Measurements from ENCODE around the gene ATP6V0B. TPM values are rescaled to one million over a fixed set of nuclear protein-coding genes. Genes with fewer than 3 reads are reported as not detected.

The ATP6V0B gene
- total RNA-seq, 4 donors from 2014 or later, result 135 to 180 (median 169) TPM

DNA sequence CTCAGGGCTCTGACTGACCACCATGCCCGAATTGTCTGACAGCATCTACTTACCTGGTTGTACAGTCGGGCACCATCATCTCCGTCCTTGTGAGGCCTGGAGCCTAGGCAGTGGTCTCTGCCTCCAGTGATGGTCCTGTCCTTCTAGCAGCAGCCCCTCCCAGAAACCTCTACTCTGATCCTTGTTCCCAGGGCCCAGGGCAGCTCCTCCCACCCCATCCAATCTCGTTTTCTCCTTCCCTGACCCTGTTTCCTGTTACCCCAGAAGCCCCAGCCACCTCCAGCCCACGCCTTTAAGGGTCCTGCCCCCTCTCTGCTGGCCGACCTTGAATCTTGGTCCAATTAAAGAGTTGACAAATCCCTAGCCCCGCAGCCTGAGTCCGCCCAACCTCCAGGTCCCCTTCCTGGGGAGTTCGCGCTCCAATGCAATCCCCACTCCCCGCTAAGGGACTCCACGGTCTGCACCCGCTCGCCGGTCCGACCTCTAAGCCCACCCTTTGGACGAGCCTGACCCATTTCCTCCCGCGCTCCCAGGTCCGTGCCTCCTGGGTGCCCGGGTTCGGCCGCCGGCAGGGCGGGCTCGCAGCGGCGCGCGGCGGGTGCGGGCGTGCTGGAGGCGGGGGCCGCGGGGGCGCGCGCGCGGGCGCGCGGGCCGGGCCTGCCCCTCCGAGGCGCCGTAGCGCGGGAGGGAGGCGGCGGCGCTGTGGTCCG is 3.9 kb downstream of the ATP6V0B start, which contains the start of gene B4GALT2:
B4GALT2 (plus strand) TSS at position 660 of the 710 bp plus-strand sequence. CDS start 1,951 bp downstream, outside the sequence.
- DNase-seq (ENCODE audit: low spot score in 2 of 2), result no peak

DNA sequence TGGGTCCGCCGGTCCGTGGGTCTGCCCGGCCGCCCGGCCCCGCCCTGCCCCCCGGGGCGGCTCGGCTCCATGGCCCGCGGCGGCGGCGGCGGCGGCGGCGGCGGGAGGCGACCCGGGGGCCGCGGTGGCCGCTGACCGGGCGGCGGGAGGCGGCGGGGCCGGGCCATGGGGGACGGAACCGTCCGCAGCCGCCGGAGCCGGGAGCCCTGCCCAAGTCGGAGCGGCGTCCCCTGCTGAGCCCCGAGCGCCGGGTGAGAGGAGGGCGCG is 4.4 kb downstream of the ATP6V0B start:
- 0% methylated on average over 4 to 6 of the region's 45 CpGs for WGBS, 2 donors
- intact Hi-C loops (cut with DNase I; ENCODE audit: low total_unique reads), result no loop called here
- no peak for TF ChIP-seq POLR2A (IDR thresholded peaks at IDR 0.05)
- TF ChIP-seq, protein P1, sequence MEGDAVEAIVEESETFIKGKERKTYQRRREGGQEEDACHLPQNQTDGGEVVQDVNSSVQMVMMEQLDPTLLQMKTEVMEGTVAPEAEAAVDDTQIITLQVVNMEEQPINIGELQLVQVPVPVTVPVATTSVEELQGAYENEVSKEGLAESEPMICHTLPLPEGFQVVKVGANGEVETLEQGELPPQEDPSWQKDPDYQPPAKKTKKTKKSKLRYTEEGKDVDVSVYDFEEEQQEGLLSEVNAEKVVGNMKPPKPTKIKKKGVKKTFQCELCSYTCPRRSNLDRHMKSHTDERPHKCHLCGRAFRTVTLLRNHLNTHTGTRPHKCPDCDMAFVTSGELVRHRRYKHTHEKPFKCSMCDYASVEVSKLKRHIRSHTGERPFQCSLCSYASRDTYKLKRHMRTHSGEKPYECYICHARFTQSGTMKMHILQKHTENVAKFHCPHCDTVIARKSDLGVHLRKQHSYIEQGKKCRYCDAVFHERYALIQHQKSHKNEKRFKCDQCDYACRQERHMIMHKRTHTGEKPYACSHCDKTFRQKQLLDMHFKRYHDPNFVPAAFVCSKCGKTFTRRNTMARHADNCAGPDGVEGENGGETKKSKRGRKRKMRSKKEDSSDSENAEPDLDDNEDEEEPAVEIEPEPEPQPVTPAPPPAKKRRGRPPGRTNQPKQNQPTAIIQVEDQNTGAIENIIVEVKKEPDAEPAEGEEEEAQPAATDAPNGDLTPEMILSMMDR (IDR thresholded peaks at IDR 0.05), result no peak

More for the DNA sequence above, 3.9 kb downstream of the ATP6V0B start, which contains the start of gene B4GALT2:
- H3K4me3 ChIP-seq (ENCODE audit: low read depth, poor library complexity, severe bottlenecking), result peak within 1 kb of the TSS; percentile 46
- WGBS, 2 donors, result 6 to 9% methylated on average over 41 to 44 of the region's 54 CpGs
- no peak for TF ChIP-seq POLR2A (IDR thresholded peaks at IDR 0.05)
- TF ChIP-seq, protein P1 (IDR thresholded peaks at IDR 0.05), result no peak
- intact Hi-C loops (cut with DNase I; ENCODE audit: low total_unique reads), result no loop called here

DNA sequence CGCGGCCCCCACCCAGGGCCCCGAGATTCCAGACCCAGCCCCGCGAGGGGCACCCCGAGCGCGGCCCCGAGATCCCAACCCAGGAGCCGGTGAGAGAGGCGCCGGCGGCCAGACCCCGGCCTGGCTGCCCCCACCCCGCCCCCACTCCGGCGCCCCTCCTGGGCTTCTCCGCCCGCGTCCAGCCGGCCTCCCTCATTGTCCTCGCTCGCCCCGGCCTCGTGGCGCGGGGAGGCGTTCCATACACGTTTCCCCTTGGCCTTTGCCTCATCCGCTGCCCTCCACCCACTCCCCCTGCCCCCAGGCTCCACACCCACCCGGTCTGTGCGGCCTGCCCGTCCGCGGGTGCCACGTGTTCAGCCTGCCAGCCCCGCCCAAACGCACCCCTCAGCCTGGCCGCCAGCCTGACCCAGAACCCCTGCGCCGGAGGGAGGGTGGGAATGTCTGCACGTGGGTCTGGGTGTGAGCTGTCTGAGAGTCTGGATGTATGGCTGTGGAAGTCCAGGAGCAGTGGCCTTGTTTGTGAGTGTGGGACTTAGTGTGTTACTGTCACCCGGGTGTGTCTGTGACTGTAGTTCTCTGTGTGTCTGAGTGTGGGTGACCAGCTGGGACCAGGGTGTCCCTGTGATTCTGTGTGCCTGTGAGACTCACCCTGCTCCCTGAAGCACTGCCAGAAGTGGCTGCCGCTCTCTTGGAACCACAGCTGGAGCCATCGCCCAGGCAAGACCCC is 4.9 kb downstream of the ATP6V0B start:
- intact Hi-C loops (cut with DNase I; ENCODE audit: low total_unique reads), result no loop called here
- H3K4me3 ChIP-seq (ENCODE audit: low read depth, poor library complexity, severe bottlenecking), result peak overlapping the region; percentile 46
- DNase-seq (ENCODE audit: low spot score in 2 of 2), result peak in 1 of 2 donors; percentile 90
- TF ChIP-seq POLR2A (IDR thresholded peaks at IDR 0.05), result no peak
- TF ChIP-seq, protein P1 (IDR thresholded peaks at IDR 0.05), result no peak
- WGBS, 2 donors, result 3 to 6% methylated on average over 13 to 40 of the region's 45 CpGs

More for the DNA sequence above, 4.4 kb downstream of the ATP6V0B start:
- no peak for DNase-seq (ENCODE audit: low spot score in 2 of 2)
- peak overlapping the region; percentile 46 for H3K4me3 ChIP-seq (ENCODE audit: low read depth, poor library complexity, severe bottlenecking)

DNA sequence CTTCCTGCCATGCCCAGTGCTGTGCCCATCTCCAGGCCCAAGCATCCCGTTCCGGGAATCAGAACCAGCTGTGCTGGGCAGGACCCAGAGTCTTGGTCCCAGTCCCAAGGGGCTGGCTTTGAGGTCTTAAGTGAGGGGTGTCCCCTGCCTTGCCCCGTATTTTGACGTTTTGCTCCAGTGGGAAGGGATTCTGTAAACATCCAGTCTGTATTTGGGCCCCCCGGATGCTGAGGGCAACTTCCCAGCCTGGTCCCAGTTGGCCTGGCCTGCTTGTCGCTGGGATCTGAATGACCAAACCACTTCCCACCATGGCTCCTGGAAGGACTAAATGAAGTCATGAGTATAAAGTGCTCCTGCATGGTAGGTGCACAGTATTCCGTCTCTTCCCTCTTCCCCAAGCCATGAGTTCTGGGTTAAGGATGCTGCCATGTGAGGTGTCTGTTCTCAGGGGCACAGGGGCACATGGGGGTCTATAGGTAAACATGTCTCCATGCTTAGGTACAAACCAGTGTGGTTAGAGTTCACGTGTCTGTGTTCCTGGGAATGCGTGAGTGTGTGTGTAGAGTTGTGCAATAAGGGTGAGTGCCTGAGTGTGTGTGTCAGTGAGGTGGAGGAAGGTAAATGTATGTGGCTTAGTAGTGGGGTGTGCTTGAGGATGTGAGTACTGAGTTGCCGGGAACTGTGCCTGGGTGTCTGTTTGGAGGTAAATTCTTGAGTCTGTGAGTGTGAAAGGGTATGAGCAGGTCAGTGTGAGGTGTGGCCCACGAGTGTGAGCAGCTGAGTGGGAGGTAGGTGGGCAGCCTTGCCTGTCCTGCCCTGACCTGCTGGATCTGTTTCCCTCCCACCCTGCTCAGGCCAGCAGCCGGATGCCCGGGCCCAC is 5.7 kb downstream of the ATP6V0B start:
- 44 to 53% methylated on average over 12 to 13 of the region's 13 CpGs for WGBS, 2 donors
- TF ChIP-seq, protein P1 (IDR thresholded peaks at IDR 0.05), result no peak
- TF ChIP-seq POLR2A (IDR thresholded peaks at IDR 0.05), result no peak
- no peak for DNase-seq (ENCODE audit: low spot score in 2 of 2)
- intact Hi-C loops (cut with DNase I; ENCODE audit: low total_unique reads), result no loop called here
- H3K4me3 ChIP-seq (ENCODE audit: low read depth, poor library complexity, severe bottlenecking), result no peak overlapping the region

DNA sequence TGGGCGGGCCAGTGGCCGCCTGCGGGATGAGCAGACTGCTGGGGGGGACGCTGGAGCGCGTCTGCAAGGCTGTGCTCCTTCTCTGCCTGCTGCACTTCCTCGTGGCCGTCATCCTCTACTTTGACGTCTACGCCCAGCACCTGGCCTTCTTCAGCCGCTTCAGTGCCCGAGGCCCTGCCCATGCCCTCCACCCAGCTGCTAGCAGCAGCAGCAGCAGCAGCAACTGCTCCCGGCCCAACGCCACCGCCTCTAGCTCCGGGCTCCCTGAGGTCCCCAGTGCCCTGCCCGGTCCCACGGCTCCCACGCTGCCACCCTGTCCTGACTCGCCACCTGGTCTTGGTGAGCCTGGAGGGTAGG is 6.4 kb downstream of the ATP6V0B start:
- DNase-seq (ENCODE audit: low spot score in 2 of 2), result no peak
- no peak overlapping the region for H3K4me3 ChIP-seq (ENCODE audit: low read depth, poor library complexity, severe bottlenecking)
- intact Hi-C loops (cut with DNase I; ENCODE audit: low total_unique reads), result no loop called here
- WGBS, 2 donors, result 36 to 58% methylated on average over 19 to 20 of the region's 20 CpGs
- TF ChIP-seq POLR2A (IDR thresholded peaks at IDR 0.05), result no peak
- TF ChIP-seq, protein P1 (IDR thresholded peaks at IDR 0.05), result no peak

Data from lower leg skin (tissue), 4 donors.